HEK293T (cell line): ENCODE measurements around the gene CACNA1G.

Experiments
- CTCF ChIA-PET: fragments of 350-600 bp; formaldehyde crosslinking; extraction: SDS; loops from one replicate; lab custom pipeline; 2021; ENCODE audit warnings: antibody characterized with exemption, inconsistent platforms; lab: Yijun Ruan, JAX
- POLR2A ChIA-PET: fragments of 350-600 bp; formaldehyde crosslinking; extraction: SDS; loops from one replicate; lab custom pipeline; 2020; ENCODE audit warnings: antibody characterized with exemption, inconsistent platforms; lab: Yijun Ruan, JAX
- DNase-seq: peaks from one replicate; pipeline ENCODE4 v3.0.0; 2012; ENCODE audit warnings: mixed read lengths; ENCODE audit errors: extremely low spot score
- ARNT ChIP-seq: fragments of 450-650 bp; IDR thresholded peaks from 2 replicates; pipeline ENCODE4 v1.6.1; 2017; ENCODE audit warnings: mild to moderate bottlenecking
- BHLHE40 ChIP-seq: fragments of 450-650 bp; IDR thresholded peaks from 2 replicates; pipeline ENCODE4 v1.6.1; 2016; ENCODE audit warnings: mild to moderate bottlenecking, moderate library complexity, borderline replicate concordance
- CTBP1 ChIP-seq: fragments of 450-650 bp; IDR thresholded peaks from 2 replicates; pipeline ENCODE4 v1.6.1; 2016; ENCODE audit warnings: borderline replicate concordance
- ELF4 ChIP-seq: fragments of 450-650 bp; IDR thresholded peaks from 2 replicates; pipeline ENCODE4 v1.6.1; 2017; ENCODE audit warnings: antibody characterized with exemption
- FOXA1 ChIP-seq: fragments of 450-650 bp; IDR thresholded peaks from 2 replicates; pipeline ENCODE4 v1.6.1; 2016; ENCODE audit warnings: mild to moderate bottlenecking
- FOXK2 ChIP-seq: fragments of 450-650 bp; IDR thresholded peaks from 2 replicates; pipeline ENCODE4 v1.6.1; 2016; ENCODE audit warnings: mild to moderate bottlenecking
- FOXM1 ChIP-seq: fragments of 450-650 bp; IDR thresholded peaks from 2 replicates; pipeline ENCODE4 v1.6.1; 2017; ENCODE audit warnings: mild to moderate bottlenecking, borderline replicate concordance
- HDGF ChIP-seq: fragments of 450-650 bp; IDR thresholded peaks from 2 replicates; pipeline ENCODE4 v1.6.1; 2017; ENCODE audit warnings: antibody characterized with exemption, borderline replicate concordance
- L3MBTL2 ChIP-seq: fragments of 450-650 bp; conservative IDR thresholded peaks from 2 replicates; pipeline ENCODE4 v1.6.1; 2016; ENCODE audit warnings: mild to moderate bottlenecking
- LEF1 ChIP-seq: fragments of 450-650 bp; IDR thresholded peaks from 2 replicates; pipeline ENCODE4 v1.6.1; 2017; ENCODE audit warnings: mild to moderate bottlenecking, borderline replicate concordance
- NFRKB ChIP-seq: fragments of 450-650 bp; IDR thresholded peaks from 2 replicates; pipeline ENCODE4 v1.6.1; 2016; ENCODE audit warnings: mild to moderate bottlenecking, moderate library complexity
- SP1 ChIP-seq: fragments of 450-650 bp; IDR thresholded peaks from 2 replicates; pipeline ENCODE4 v1.6.1; 2017
- SUZ12 ChIP-seq: fragments of 450-650 bp; IDR thresholded peaks from 2 replicates; pipeline ENCODE4 v1.6.1; 2016; ENCODE audit warnings: mild to moderate bottlenecking
- TARDBP ChIP-seq: fragments of 450-650 bp; IDR thresholded peaks from 2 replicates; pipeline ENCODE4 v1.6.1; 2016
- ZNF384 ChIP-seq: fragments of 450-650 bp; IDR thresholded peaks from 2 replicates; pipeline ENCODE4 v1.6.1; 2016
- TF ChIP-seq, protein P1 (sequence below): fragments of 450-650 bp; IDR thresholded peaks from 2 replicates; pipeline ENCODE4 v1.6.1; 2016

The CACNA1G gene

DNA sequence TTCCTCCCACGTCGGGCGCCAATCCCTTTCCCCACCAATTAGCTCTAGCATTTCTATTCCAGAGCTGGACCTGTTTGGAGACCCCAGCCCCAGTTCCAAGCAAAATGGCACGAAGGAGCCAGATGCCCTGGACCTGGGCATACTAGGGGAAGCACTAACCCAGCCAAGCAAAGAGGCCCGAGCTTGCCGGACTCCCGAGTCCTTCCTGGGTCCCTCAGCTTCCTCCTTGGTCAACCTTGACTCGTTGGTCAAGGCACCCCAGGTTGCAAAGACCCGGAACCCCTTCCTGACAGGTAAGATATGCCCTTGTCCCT is 19.2 kb upstream of the CACNA1G start:
- no peak for DNase-seq
- TF ChIP-seq BHLHE40 = no peak
- no peak for TF ChIP-seq FOXA1
- TF ChIP-seq, protein P1, sequence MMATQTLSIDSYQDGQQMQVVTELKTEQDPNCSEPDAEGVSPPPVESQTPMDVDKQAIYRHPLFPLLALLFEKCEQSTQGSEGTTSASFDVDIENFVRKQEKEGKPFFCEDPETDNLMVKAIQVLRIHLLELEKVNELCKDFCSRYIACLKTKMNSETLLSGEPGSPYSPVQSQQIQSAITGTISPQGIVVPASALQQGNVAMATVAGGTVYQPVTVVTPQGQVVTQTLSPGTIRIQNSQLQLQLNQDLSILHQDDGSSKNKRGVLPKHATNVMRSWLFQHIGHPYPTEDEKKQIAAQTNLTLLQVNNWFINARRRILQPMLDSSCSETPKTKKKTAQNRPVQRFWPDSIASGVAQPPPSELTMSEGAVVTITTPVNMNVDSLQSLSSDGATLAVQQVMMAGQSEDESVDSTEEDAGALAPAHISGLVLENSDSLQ = no peak
- no peak for TF ChIP-seq HDGF
- no peak for TF ChIP-seq NFRKB
- CTCF ChIA-PET = interaction anchor here (0.6 to 2.3 kb wide), 5 partner anchors 79 to 421 kb away, joined by 3 to 8 read pairs (median 3); no protein-coding TSS in a partner anchor
- POLR2A ChIA-PET = interaction anchor here (1.1 to 1.7 kb wide), 11 partner anchors 9 to 178 kb away, joined by 3 to 17 read pairs (median 5); partner anchors contain the start of genes EPN3 and LUC7L3

DNA sequence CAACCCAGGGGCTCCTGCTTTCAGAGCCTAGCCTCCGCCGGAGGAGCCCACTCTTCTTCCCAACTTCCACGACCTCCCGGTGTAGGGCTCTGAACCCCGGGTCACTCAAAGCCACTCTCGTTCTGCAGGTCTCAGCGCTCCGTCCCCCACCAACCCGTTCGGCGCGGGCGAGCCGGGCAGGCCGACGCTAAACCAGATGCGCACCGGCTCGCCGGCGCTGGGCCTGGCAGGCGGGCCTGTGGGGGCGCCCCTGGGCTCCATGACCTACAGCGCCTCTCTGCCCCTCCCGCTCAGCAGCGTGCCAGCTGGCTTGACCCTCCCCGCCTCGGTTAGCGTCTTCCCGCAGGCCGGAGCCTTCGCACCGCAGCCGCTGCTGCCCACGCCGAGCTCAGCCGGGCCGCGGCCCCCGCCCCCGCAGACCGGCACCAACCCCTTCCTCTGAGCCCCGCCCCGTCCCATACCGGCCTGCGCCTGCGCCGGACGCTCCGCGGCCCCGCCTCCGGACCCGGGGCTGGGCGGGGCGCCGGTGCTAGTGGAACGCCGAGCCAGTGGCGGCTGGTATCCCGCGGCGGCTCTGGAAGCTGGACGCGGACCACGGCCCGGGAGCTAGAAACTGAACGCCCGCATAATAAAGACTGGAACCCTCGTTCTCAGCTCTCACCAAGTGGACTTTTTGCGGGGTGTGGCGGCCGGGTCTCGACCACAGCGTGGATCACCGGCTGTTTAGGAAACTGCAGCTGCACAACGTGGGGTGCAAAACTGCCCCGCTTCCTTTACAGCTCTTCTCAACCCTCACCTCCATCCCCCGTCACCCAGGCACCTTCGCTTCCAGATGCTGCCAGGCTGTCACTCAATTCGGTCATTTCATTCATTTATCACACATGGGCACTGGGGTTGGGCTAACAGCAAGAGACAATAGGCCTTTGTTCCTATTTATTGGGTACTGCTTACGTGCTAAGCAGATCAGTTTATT is 18.5 kb upstream of the CACNA1G start:
- ChIA-PET CTCF (interaction anchor here (0.6 to 2.3 kb wide), 7 partner anchors 58 to 1335 kb away, joined by 3 to 8 read pairs (median 3); no protein-coding TSS in a partner anchor), POLR2A (interaction anchor here (0.7 to 1.7 kb wide), 18 partner anchors 10 to 324 kb away, joined by 3 to 17 read pairs (median 5); partner anchors contain the start of genes CACNA1G, EPN3, LUC7L3 and TOB1)
- peak; percentile 97 for DNase-seq
- TF ChIP-seq SUZ12 (no peak), ELF4 (no peak), FOXM1 (peak; percentile 59; the same call in 1 of the 2 replicates), SP1 (no peak), HDGF (0 out of 2 replicates have a peak, but pooled peaks have one; percentile 33), TARDBP (no peak), CTBP1 (no peak), ARNT (no peak), NFRKB (no peak), ZNF384 (no peak), FOXK2 (no peak), LEF1 (no peak), FOXA1 (no peak)
- TF ChIP-seq, protein P1 = peak; percentile 73

DNA sequence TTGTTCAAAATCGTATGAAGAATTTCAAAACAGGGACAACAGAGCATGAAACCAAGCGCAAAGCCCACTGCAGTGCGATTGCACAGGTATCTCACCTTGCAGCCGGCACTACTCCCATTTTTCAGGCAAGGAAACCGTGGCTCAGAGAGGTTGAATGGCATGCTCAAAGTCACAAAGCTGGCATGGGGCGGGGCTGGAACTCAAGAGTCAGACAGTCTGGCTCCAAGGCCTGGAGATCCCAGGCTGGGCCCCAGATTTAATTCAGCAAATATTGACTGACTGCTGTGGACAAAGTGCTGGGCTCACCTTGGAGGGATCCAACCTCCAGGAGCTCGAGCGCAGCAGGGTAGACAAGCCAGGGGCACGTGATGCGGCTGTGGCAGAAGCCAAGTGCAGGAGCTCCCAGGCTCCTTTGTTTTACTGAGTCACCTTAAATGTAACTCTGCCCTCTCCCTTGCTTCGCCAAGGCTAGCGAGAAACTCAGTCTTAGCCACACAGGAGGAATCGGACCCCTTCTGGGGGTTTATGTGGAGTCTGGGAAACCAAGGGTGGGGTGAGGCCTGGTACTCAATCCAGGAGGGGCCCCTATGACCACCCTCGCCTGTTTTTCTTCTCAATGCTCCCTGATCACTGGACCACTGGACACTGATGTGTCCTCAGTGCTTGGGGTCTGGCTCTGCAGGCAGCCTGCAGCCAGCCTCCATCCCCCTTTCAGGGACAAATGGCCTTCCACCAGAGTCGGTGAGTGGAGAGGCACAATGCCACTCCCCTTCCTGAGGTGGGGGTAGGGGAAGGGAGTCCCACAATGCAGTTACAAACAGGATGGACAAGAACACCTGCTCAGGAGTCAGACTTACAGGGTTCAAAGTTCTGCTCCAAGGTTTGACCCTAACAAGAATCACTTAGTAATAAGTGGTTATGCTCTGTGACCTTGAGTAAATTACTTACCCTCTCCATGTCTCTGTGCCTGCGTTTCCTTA is 17.4 kb upstream of the CACNA1G start:
- TF ChIP-seq ARNT (no peak), NFRKB (no peak), SUZ12 (no peak), CTBP1 (no peak), ZNF384 (no peak), LEF1 (no peak), L3MBTL2 (no peak), FOXM1 (no peak), FOXA1 (no peak), ELF4 (no peak), BHLHE40 (no peak), HDGF (no peak), SP1 (no peak), TARDBP (no peak)
- TF ChIP-seq, protein P1 = no peak
- DNase-seq = no peak
- CTCF ChIA-PET = interaction anchor here (1.6 to 2.3 kb wide), 3 partner anchors 83 to 240 kb away, joined by 3 to 8 read pairs (median 6); no protein-coding TSS in a partner anchor

DNA sequence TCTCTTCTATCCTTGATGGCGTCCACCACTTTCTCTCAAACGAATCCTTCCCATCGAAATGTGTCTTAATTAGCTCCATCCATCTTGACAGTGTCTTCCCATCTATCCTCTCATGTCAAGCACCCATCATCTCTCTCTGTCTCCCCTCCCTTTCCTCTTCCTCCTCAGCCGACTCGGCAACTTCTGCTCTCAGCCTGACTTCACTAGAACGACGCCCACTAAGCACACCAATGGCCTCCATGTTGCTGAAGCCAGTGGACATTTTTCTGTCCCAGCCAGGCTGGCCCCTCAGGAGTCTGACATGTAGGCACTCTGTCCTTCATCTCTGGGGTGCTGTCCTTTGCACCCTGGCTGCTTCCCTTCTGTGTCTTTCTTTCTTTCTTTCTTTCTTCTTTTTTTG is 16.0 kb upstream of the CACNA1G start:
- no peak for DNase-seq
- ChIA-PET CTCF (interaction anchor here (0.9 kb wide), 1 partner anchor 82 kb away, joined by 6 read pairs; no protein-coding TSS in a partner anchor), POLR2A (interaction anchor here (0.9 to 1.3 kb wide), 2 partner anchors 65 to 151 kb away, joined by 3 to 4 read pairs; no protein-coding TSS in a partner anchor)
- TF ChIP-seq SP1 (no peak), ELF4 (no peak), ARNT (no peak), L3MBTL2 (no peak), FOXA1 (no peak), FOXM1 (no peak), BHLHE40 (no peak), FOXK2 (no peak), CTBP1 (no peak), NFRKB (no peak), HDGF (no peak), LEF1 (no peak), ZNF384 (no peak), SUZ12 (no peak), TARDBP (no peak)
- TF ChIP-seq, protein P1 = no peak

More for the DNA sequence above, 17.4 kb upstream of the CACNA1G start:
- POLR2A ChIA-PET = interaction anchor here (0.9 to 1.7 kb wide), 14 partner anchors 11 to 323 kb away, joined by 3 to 17 read pairs (median 4); partner anchors contain the start of genes EPN3, LUC7L3 and TOB1
